PC-3 (cell line): ENCODE measurements around the gene FYTTD1.

Source experiments
- EZH2 ChIP-seq: fragments of 300-600 bp; sonication (generic); IDR thresholded peaks from one replicate; pipeline ENCODE4 v1.6.1; 2017; ENCODE audit warnings: antibody characterized with exemption, mild to moderate bottlenecking, low read length; ENCODE audit not compliant: unreplicated experiment
- TF ChIP-seq, protein P1 (sequence below): fragments of 300-600 bp; sonication (generic); conservative IDR thresholded peaks from 2 replicates; pipeline ENCODE4 v1.5.1; 2017; ENCODE audit warnings: antibody characterized with exemption, low read depth, mild to moderate bottlenecking, low read length

DNA sequence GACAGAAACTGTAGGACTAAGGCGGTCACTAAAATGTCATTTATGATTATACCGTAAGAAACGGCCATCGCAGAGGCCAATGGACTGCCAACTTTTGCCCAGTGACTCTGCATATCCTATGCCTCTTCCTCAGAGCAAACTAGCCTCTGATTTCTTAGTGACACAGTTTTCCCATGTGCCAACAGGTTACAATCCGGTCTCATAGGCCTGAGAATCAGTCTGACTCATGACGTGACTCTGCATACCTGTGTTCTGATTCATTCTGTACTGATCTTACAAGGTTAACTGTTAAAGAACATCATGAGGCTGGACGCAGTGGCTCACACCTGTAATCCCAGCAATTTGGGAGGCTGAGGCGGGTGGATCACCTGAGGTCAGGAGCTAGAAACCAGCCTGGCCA, 30.8 kb upstream of the FYTTD1 start:
- TF ChIP-seq, protein P1, sequence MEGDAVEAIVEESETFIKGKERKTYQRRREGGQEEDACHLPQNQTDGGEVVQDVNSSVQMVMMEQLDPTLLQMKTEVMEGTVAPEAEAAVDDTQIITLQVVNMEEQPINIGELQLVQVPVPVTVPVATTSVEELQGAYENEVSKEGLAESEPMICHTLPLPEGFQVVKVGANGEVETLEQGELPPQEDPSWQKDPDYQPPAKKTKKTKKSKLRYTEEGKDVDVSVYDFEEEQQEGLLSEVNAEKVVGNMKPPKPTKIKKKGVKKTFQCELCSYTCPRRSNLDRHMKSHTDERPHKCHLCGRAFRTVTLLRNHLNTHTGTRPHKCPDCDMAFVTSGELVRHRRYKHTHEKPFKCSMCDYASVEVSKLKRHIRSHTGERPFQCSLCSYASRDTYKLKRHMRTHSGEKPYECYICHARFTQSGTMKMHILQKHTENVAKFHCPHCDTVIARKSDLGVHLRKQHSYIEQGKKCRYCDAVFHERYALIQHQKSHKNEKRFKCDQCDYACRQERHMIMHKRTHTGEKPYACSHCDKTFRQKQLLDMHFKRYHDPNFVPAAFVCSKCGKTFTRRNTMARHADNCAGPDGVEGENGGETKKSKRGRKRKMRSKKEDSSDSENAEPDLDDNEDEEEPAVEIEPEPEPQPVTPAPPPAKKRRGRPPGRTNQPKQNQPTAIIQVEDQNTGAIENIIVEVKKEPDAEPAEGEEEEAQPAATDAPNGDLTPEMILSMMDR, result no peak
- TF ChIP-seq EZH2, result no peak
